A549 (cell line): Measurements from ENCODE around the gene BPI. TPM values are rescaled to one million over a fixed set of nuclear protein-coding genes. Genes with fewer than 3 reads are reported as not detected.

Source experiments
- ATAC-seq, 2 experiments: fragments of 200-7000 bp in 1 of 2; fragments of >200 bp in 1 of 2; cut with Nextera tagmentation in 1 of 2; cut with Tn5 transposase in 1 of 2; 3 replicates each; pipeline versions ENCODE4 v1.8.0 to v1.9.1; 2018 to 2020; ENCODE audit warnings: mild to moderate bottlenecking in 1 of 2, moderate library complexity in 1 of 2
- CTCF ChIA-PET: fragments of 300-600 bp; sonication (Branson Sonifier 250); formaldehyde crosslinking; extraction: SDS; loops from one replicate; lab custom pipeline; 2021; ENCODE audit warnings: antibody characterized with exemption, inconsistent platforms; lab: Yijun Ruan, JAX
- POLR2A ChIA-PET: fragments of 350-600 bp; formaldehyde crosslinking; extraction: SDS; loops from one replicate; lab custom pipeline; 2021; ENCODE audit warnings: antibody characterized with exemption, inconsistent platforms; lab: Yijun Ruan, JAX
- DNase-seq, 2 experiments: peaks; one replicate each; pipeline versions ENCODE4 v3.0.0 to v3.0.0-alpha.2; 2011 to 2016; ENCODE audit warnings: low read depth in 1 of 2, low spot score in 1 of 2
- FAIRE-seq: peaks from 2 replicates; lab custom pipeline; 2011; peaks lifted over from hg19 to GRCh38; lab: Jason Lieb, UNC
- H3K27ac ChIP-seq, 2 experiments: fragments of >200 bp; sonication (Bioruptor Twin); formaldehyde crosslinking; 3 replicates each; pipeline ENCODE4 v1.5.1; 2016 to 2017
- H3K4me1 ChIP-seq: fragments of >200 bp; sonication (Bioruptor Twin); formaldehyde crosslinking; 3 replicates; pipeline ENCODE4 v1.6.1; 2016
- H3K4me2 ChIP-seq: fragments of >200 bp; sonication (Bioruptor Twin); formaldehyde crosslinking; 3 replicates; pipeline ENCODE4 v1.6.1; 2016
- H3K4me3 ChIP-seq: fragments of >200 bp; sonication (Bioruptor Twin); formaldehyde crosslinking; 3 replicates; pipeline ENCODE4 v1.5.1; 2016
- H3K9me3 ChIP-seq: fragments of >200 bp; sonication (Bioruptor Twin); formaldehyde crosslinking; 3 replicates; pipeline ENCODE4 v1.6.1; 2016
- CBX2 ChIP-seq: fragments of 200-600 bp; sonication (generic); IDR thresholded peaks from 2 replicates; pipeline ENCODE4 v1.6.1; 2016; ENCODE audit warnings: low read depth, mild to moderate bottlenecking, borderline replicate concordance
- EHF ChIP-seq: fragments of 250-450 bp; sonication (Bioruptor Pico); IDR thresholded peaks from 2 replicates; pipeline ENCODE4 v1.5.0; 2020; ENCODE audit warnings: mild to moderate bottlenecking
- EP300 ChIP-seq, 2 experiments: fragments of >200 bp; sonication (Bioruptor Twin); formaldehyde crosslinking; IDR thresholded peaks; 2 replicates in 1 of 2; 3 replicates in 1 of 2; pipeline ENCODE4 v1.6.1; 2016 to 2017
- GATA3 ChIP-seq: IDR thresholded peaks from 2 replicates; pipeline ENCODE4 v1.6.1; 2012; ENCODE audit warnings: borderline replicate concordance
- HDAC2 ChIP-seq: fragments of 200-600 bp; sonication (generic); IDR thresholded peaks from 2 replicates; pipeline ENCODE4 v1.6.1; 2016
- JUN ChIP-seq, 2 experiments: fragments of >200 bp; sonication (Bioruptor Twin); formaldehyde crosslinking; IDR thresholded peaks; 2 replicates in 1 of 2; 3 replicates in 1 of 2; pipeline ENCODE4 v1.6.1; 2016 to 2017
- MAFK ChIP-seq: fragments of 450-650 bp; IDR thresholded peaks from 2 replicates; pipeline ENCODE4 v1.6.1; 2014; ENCODE audit not compliant: partially characterized antibody
- PHF8 ChIP-seq: fragments of 200-600 bp; sonication (generic); IDR thresholded peaks from 2 replicates; pipeline ENCODE4 v1.6.1; 2016; ENCODE audit warnings: low read depth, mild to moderate bottlenecking, antibody characterized with exemption, moderate library complexity, borderline replicate concordance
- POLR2A ChIP-seq: IDR thresholded peaks from 2 replicates; pipeline ENCODE4 v1.6.1; 2012; ENCODE audit warnings: mild to moderate bottlenecking, low read length
- POLR2AphosphoS2 ChIP-seq: conservative IDR thresholded peaks from 2 replicates; pipeline ENCODE4 v1.6.1; 2012; ENCODE audit warnings: low read length, improper control_type of control experiment, inconsistent platforms
- ZFP36 ChIP-seq: fragments of 450-650 bp; IDR thresholded peaks from 2 replicates; pipeline ENCODE4 v1.6.1; 2014; ENCODE audit warnings: borderline replicate concordance; ENCODE audit not compliant: partially characterized antibody
- ZSCAN20 ChIP-seq: fragments of 250-450 bp; sonication (Bioruptor Pico); IDR thresholded peaks from 2 replicates; pipeline ENCODE4 v1.8.0; 2022; ENCODE audit warnings: mild to moderate bottlenecking, moderate library complexity
- WGBS: methylation state at CpG from one replicate; pipeline ENCODE4 v1.1.6; 2017; ENCODE audit errors: missing lambda C conversion rate; 5-methylcytosine and 5-hydroxymethylcytosine counted together
- polyA plus RNA-seq, 4 experiments: library from polyadenylated mRNA; depleted of rRNA in 3 of 4; stranded (reverse); fragments of >200 nt; fragmentation: RNase III in 1 of 4; extraction: RNeasy Plus Mini Kit Qiagen cat#74134 plus additional on column Dnase treatment in 1 of 4; gene quantifications; 2 replicates in 3 of 4; 3 replicates in 1 of 4; pipeline ENCODE4 v1.2.3, GENCODE V29; 2011 to 2017
- TF ChIP-seq, protein P1 (sequence below): IDR thresholded peaks from 2 replicates; pipeline ENCODE4 v1.6.1; 2012
- TF ChIP-seq, protein P2 (sequence below): fragments of 150-350 bp; IDR thresholded peaks from 2 replicates; pipeline ENCODE4 v1.6.1; 2014; ENCODE audit warnings: low read depth, mild to moderate bottlenecking, low read length
- TF ChIP-seq, protein P3 (sequence below): fragments of 250-450 bp; sonication (Bioruptor Pico); IDR thresholded peaks from 2 replicates; pipeline ENCODE4 v1.5.0; 2021; ENCODE audit warnings: mild to moderate bottlenecking, moderate library complexity, borderline replicate concordance
- TF ChIP-seq, protein P4 (sequence below): IDR thresholded peaks from 2 replicates; pipeline ENCODE4 v1.6.1; 2012; ENCODE audit warnings: low read depth, borderline replicate concordance

Gene BPI
- polyA plus RNA-seq, 2 of the 4 experiments (the other 2 are of a cell fraction), result not detected

DNA sequence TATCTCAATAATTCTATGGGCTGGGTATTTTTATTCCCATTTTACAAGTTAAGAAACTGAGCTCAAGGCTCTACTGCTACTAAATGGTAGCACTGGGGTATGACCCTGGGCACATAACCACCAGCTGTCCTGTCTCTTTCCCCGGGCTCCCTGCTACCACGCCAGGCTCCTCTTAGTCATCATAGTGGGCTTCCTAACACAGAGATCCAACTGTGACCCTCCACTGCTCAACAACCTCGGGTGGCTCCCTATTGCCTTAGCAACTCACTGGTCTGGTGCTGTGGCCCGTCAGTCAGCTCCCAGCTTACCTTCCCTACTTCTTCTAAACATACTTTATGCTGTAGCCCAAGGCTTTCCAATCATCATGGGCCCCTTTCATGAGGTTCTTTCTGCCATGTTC is 47.9 kb upstream of the BPI start:
- ChIA-PET CTCF (interaction anchor here (0.6 to 2.7 kb wide), 2 partner anchors 35 to 44 kb away, joined by 3 to 12 read pairs; no protein-coding TSS in a partner anchor), POLR2A (no interaction called here)
- Histone ChIP-seq H3K4me2 (no peak overlapping the region), H3K9me3 (no peaks in the 10 kb centered on the region), H3K4me1 (no peaks in the 10 kb centered on the region; the same call in 2 of the 3 replicates), H3K4me3 (no peak overlapping the region), H3K27ac (no peak overlapping the region)
- 45% methylated on average over 4 of the region's 4 CpGs for whole genome bisulfite sequencing
- no peak for ATAC-seq
- TF ChIP-seq, protein P1, sequence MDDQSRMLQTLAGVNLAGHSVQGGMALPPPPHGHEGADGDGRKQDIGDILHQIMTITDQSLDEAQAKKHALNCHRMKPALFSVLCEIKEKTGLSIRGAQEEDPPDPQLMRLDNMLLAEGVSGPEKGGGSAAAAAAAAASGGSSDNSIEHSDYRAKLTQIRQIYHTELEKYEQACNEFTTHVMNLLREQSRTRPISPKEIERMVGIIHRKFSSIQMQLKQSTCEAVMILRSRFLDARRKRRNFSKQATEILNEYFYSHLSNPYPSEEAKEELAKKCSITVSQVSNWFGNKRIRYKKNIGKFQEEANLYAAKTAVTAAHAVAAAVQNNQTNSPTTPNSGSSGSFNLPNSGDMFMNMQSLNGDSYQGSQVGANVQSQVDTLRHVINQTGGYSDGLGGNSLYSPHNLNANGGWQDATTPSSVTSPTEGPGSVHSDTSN, result no peak
- TF ChIP-seq HDAC2 (no peak), ZSCAN20 (CRISPR knock-in tag) (no peak), CBX2 (no peak), EHF (CRISPR knock-in tag) (no peak), EP300 (IDR thresholded peaks at IDR 0.05) (no peak), GATA3 (no peak)
- TF ChIP-seq, protein P2, sequence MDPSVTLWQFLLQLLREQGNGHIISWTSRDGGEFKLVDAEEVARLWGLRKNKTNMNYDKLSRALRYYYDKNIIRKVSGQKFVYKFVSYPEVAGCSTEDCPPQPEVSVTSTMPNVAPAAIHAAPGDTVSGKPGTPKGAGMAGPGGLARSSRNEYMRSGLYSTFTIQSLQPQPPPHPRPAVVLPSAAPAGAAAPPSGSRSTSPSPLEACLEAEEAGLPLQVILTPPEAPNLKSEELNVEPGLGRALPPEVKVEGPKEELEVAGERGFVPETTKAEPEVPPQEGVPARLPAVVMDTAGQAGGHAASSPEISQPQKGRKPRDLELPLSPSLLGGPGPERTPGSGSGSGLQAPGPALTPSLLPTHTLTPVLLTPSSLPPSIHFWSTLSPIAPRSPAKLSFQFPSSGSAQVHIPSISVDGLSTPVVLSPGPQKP, result no peak
- no peak for DNase-seq
- FAIRE-seq, result no peak

DNA sequence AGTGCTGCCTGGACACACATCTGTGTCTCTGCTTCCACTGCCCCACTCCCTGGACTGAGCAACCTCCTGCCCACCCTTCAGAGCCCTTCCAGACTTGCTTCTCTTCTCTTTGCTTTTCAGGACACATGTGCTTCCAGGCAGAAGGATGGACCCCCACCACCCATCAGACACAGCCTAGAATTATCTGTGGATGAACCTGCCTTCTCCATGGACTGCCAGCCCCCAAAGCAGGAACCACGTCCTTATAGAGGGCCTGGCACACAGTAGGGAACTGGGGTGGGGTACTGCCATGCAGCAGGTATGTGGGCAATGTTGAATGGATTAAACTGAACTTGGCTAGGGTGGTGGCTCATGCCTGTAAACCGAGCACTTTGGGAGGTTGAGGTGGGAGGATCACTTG is 47.0 kb upstream of the BPI start:
- TF ChIP-seq PHF8 (no peak), JUN (IDR thresholded peaks at IDR 0.05) (no peak)
- TF ChIP-seq, protein P3, sequence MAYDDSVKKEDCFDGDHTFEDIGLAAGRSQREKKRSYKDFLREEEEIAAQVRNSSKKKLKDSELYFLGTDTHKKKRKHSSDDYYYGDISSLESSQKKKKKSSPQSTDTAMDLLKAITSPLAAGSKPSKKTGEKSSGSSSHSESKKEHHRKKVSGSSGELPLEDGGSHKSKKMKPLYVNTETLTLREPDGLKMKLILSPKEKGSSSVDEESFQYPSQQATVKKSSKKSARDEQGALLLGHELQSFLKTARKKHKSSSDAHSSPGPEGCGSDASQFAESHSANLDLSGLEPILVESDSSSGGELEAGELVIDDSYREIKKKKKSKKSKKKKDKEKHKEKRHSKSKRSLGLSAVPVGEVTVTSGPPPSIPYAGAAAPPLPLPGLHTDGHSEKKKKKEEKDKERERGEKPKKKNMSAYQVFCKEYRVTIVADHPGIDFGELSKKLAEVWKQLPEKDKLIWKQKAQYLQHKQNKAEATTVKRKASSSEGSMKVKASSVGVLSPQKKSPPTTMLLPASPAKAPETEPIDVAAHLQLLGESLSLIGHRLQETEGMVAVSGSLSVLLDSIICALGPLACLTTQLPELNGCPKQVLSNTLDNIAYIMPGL (CRISPR knock-in tag), result no peak
- CTCF ChIA-PET, result interaction anchor here (0.7 kb wide), 1 partner anchor 27 kb away, joined by 3 read pairs; no protein-coding TSS in a partner anchor
- Histone ChIP-seq H3K4me1 (no peaks in the 10 kb centered on the region; the same call in 2 of the 3 replicates), H3K27ac (no peak overlapping the region), H3K4me2 (no peak overlapping the region), H3K4me3 (no peak overlapping the region), H3K9me3 (no peaks in the 10 kb centered on the region)
- FAIRE-seq (no peak), DNase-seq (no peak), ATAC-seq (no peak)
- POLR2A ChIA-PET, result no interaction called here
- 0% methylated on average over 1 of the region's 2 CpGs for WGBS

DNA sequence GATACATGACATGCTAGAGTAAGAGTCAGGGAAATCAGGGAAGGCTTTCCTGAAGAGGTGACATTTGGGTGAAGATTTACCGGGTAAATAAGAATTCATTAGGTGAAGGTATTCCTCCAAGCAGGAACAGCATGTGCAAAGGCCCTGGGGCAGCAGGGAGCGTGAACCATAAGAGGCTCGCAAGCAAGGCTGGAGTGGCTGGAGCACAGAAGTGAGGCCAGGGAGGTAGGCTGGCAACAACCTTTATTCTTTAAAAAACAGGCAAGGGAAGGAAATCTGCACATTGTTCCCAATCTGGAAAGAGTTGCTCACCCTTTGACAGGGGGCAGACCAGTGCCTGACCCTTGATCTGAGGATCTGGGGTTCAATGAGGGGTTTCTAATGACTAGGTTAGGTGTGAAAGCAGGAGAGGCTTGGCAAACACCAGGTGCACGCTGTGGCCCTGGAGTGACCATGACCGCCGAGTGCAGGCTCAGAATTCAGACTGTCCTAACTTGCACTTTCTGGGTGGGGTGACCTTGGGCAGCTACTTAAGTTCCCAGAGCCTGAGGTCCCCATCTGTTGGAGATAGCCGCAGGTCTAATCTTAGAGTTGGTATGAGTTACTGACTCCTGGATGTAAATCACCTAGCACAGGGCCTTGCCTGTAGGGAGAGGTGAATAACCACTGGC is 45.3 kb upstream of the BPI start:
- Histone ChIP-seq H3K4me1 (no peaks in the 10 kb centered on the region; the same call in 2 of the 3 replicates), H3K4me3 (no peak overlapping the region), H3K27ac (no peak overlapping the region), H3K4me2 (no peak overlapping the region), H3K9me3 (no peaks in the 10 kb centered on the region)
- 86% methylated on average over 7 of the region's 7 CpGs for WGBS
- TF ChIP-seq MAFK (no peak), POLR2A (no peak), GATA3 (no peak), POLR2AphosphoS2 (no peak), ZFP36 (peak; percentile 17)
- TF ChIP-seq, protein P4, sequence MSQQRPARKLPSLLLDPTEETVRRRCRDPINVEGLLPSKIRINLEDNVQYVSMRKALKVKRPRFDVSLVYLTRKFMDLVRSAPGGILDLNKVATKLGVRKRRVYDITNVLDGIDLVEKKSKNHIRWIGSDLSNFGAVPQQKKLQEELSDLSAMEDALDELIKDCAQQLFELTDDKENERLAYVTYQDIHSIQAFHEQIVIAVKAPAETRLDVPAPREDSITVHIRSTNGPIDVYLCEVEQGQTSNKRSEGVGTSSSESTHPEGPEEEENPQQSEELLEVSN, result no peak
- TF ChIP-seq, protein P3 (CRISPR knock-in tag), result no peak
- DNase-seq (no peak), FAIRE-seq (no peak), ATAC-seq (no peak)
- CTCF ChIA-PET, result interaction anchor here (1.1 to 1.9 kb wide), 4 partner anchors 29 to 206 kb away, joined by 3 to 7 read pairs (median 4); no protein-coding TSS in a partner anchor
- POLR2A ChIA-PET, result no interaction called here
